Skeletal muscle cell (primary cell): ENCODE data around the gene HLA-DRB5.
"Not testable (repeated sequence)": the region's sequence is repeated elsewhere in the genome, so short reads cannot be mapped to it uniquely, and the experiment has no call there.

Experiments used
- DNase-seq: peaks from one replicate; pipeline ENCODE4 v3.0.0-alpha.2; 2010; ENCODE audit warnings: low read depth
- H3K4me3 ChIP-seq: 2 replicates; pipeline ENCODE4 v1.5.1; 2011; ENCODE audit warnings: low read depth, mild to moderate bottlenecking, control low read depth, low read length, moderate library complexity

The HLA-DRB5 gene

GRCh38 chr6:32529697-32530430, at the start of gene HLA-DRB5:
Gene HLA-DRB5, minus strand, starts transcription at chr6:32530287. Its CDS starts 63 bp downstream, at chr6:32530224.
- no peak for DNase-seq
- no peak within 1 kb of the TSS for H3K4me3 ChIP-seq

GRCh38 chr6:32578962-32579361, 48.9 kb upstream of the HLA-DRB5 start:
- H3K4me3 ChIP-seq, result no peak overlapping the region

GRCh38 chr6:32577493-32577892, 47.4 kb upstream of the HLA-DRB5 start:
- DNase-seq, H3K4me3 ChIP-seq: not testable (repeated sequence)

More at GRCh38 chr6:32578962-32579361, 48.9 kb upstream of the HLA-DRB5 start:
- no peak for DNase-seq

GRCh38 chr6:32576250-32576649, 46.2 kb upstream of the HLA-DRB5 start:
- no peak overlapping the region for H3K4me3 ChIP-seq
- DNase-seq, result no peak

GRCh38 chr6:32570363-32570905, 40.3 kb upstream of the HLA-DRB5 start:
- H3K4me3 ChIP-seq, result no peak overlapping the region
- no peak for DNase-seq

- no peak for DNase-seq
- no peak overlapping the region for H3K4me3 ChIP-seq
Measured at GRCh38 chr6:32568561-32568960, 38.5 kb upstream of the HLA-DRB5 start.

GRCh38 chr6:32566957-32567356, 36.9 kb upstream of the HLA-DRB5 start:
- H3K4me3 ChIP-seq, result no peak overlapping the region
- DNase-seq, result no peak

GRCh38 chr6:32565511-32565910, 35.4 kb upstream of the HLA-DRB5 start:
- no peak overlapping the region for H3K4me3 ChIP-seq
- DNase-seq, result no peak

GRCh38 chr6:32562940-32563339, 32.9 kb upstream of the HLA-DRB5 start:
- H3K4me3 ChIP-seq, result no peak overlapping the region
- DNase-seq, result no peak

- no peak for DNase-seq
- no peak overlapping the region for H3K4me3 ChIP-seq
Measured at GRCh38 chr6:32559747-32560146, 29.7 kb upstream of the HLA-DRB5 start.

- H3K4me3 ChIP-seq, result no peak overlapping the region
Measured at GRCh38 chr6:32558426-32559057, 28.5 kb upstream of the HLA-DRB5 start.

GRCh38 chr6:32554116-32554965, 24.3 kb upstream of the HLA-DRB5 start:
- no peak for DNase-seq
- H3K4me3 ChIP-seq, result no peak overlapping the region

More at GRCh38 chr6:32558426-32559057, 28.5 kb upstream of the HLA-DRB5 start:
- no peak for DNase-seq

GRCh38 chr6:32553037-32553742, 23.1 kb upstream of the HLA-DRB5 start:
- no peak overlapping the region for H3K4me3 ChIP-seq
- DNase-seq, result no peak

GRCh38 chr6:32551410-32551809, 21.3 kb upstream of the HLA-DRB5 start:
- no peak overlapping the region for H3K4me3 ChIP-seq
- DNase-seq, result no peak

- no peak for DNase-seq
Measured at GRCh38 chr6:32539839-32540238, 9.8 kb upstream of the HLA-DRB5 start.

GRCh38 chr6:32530431-32530793, 325 bp upstream of the HLA-DRB5 start:
- not testable (repeated sequence) for H3K4me3 ChIP-seq, DNase-seq

More at GRCh38 chr6:32539839-32540238, 9.8 kb upstream of the HLA-DRB5 start:
- H3K4me3 ChIP-seq, result no peak overlapping the region

GRCh38 chr6:32522302-32523047, 7.6 kb downstream of the HLA-DRB5 start:
- H3K4me3 ChIP-seq, result no peak overlapping the region
- DNase-seq, result no peak

GRCh38 chr6:32519910-32520258, 10.2 kb downstream of the HLA-DRB5 start:
- DNase-seq, result no peak
- no peak overlapping the region for H3K4me3 ChIP-seq
